Activated CD4-positive, alpha-beta T cell treated with anti-CD3 and anti-CD28 coated beads for 24 hours (primary cell): ENCODE results near the gene ITGAL.
"Not testable (repeated sequence)": the region's sequence is repeated elsewhere in the genome, so short reads cannot be mapped to it uniquely, and the experiment has no call there.

Experiments
- DNase-seq, 2 donors: peaks; one replicate each; pipeline ENCODE4 v3.0.0-alpha.2; 2020; ENCODE audit warnings: low read depth in 2 of 2

ITGAL gene

GRCh38 chr16:30472328-30472942 is at the start of gene ITGAL:
Gene ITGAL (plus strand): TSS chr16:30472742. CDS start chr16:30472838, 96 bp downstream.
- peak; percentile 69 to 72 for DNase-seq

DNA sequence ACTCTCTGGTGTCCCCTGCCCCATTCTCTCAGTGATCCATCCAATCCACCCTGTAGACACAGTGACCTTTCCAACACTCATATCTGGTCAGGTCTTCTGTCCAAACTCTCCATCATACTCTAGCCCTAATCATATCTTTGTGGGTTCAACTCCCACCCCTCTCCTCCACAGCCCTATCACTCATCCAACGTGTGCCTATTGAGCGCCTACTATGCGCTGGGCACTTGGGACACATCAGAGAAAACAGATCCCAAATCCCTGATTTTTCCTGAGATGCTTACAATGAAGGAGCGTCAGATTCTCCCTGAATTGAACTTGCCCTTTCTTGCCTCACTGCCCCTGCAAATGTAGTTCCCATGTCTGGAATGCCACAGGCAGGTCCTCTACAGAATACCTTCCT is 44.5 kb upstream of the ITGAL start:
- DNase-seq, result no peak

DNA sequence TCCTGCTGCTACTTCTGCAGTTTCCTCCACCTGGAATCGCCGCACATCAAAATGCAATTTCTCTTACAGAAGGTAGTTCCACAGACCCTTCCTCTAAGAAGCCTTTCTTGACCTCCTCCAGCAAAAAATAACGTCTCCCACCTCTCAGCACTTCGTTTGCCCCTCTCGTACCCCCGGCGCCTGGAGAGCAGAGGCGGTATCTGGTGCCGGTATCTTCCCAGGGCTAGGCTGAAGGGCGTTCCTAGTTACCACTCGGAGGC is 43.2 kb upstream of the ITGAL start:
- DNase-seq, result no peak

GRCh38 chr16:30429678-30430427 is 42.7 kb upstream of the ITGAL start, which contains the start of gene DCTPP1:
Gene DCTPP1 (minus strand): TSS chr16:30430030. CDS start chr16:30429980, 50 bp downstream.
- peak; percentile 93 to 96 for DNase-seq

- peak in 1 of 2 donors; percentile 16 for DNase-seq
Measured at GRCh38 chr16:30430428-30430970, 42.0 kb upstream of the ITGAL start.

GRCh38 chr16:30434852-30435251 is 37.7 kb upstream of the ITGAL start:
- peak in 1 of 2 donors; percentile 62 for DNase-seq

- no peak for DNase-seq
Measured at GRCh38 chr16:30437511-30438046, 35.0 kb upstream of the ITGAL start.

- DNase-seq, result no peak
Measured at GRCh38 chr16:30438835-30439234, 33.7 kb upstream of the ITGAL start.

DNA sequence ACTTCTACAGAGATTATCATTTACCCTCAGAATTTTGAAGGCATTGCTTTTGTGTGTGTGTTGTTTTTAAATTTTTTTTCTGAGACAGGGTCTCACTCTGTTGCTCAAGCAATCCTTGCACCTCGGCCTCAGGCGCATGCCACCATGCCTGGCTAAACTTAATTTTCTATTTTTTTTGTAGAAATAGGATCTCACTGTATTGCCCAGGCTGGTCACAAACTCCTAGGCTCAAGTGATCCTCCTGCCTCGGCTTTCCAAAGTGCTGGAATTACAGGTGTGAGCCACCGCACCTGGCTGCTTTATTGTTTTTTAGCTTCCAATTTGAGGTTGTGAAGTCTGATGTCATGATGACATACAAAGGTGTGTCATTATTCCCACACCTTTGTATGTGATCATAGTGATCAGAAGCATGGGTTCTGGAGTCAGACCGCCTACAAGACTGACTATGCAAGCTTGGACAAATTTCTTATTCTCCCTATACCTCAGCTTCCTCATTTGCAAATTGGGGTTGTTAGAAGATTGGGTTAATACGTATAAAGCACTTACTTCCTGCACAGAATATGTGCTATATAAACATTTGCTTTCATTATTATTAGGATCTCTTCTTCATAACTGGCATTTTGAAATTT is 32.7 kb upstream of the ITGAL start:
- DNase-seq, result no peak

DNA sequence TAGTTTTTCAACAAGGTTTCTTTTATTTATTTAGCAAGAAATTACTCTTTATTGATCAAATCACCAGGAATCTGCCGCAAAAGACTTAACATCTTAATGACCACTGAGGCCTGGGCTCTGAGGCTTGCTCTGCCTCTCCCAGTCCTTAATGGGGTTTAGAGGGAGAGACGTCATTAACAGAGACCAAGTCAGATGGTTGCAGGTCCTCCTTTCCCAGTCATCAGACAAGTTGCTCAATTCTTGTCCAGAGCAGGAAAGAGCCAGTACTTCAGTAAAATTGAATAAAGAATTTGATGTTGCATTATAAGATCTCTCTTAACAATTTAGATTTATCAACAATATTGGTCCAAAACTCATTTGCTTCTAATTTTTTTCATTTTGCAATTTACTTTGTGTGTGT is 28.9 kb upstream of the ITGAL start:
- no peak for DNase-seq

- no peak for DNase-seq
Measured at GRCh38 chr16:30444231-30445148, 28.1 kb upstream of the ITGAL start.

DNA sequence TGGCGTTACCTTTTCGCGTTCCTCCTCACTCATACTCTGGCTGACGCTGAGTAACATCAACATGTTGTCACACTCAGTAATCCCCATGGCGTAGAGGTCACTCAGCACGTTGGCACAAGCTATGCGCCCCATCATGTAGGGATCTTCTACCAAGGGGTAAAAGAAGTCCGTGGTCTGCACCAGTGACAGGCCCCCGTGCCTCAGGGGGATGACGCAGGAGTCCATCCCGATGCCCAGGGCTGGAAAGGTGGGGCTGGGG is 27.5 kb upstream of the ITGAL start:
- DNase-seq, result no peak

DNA sequence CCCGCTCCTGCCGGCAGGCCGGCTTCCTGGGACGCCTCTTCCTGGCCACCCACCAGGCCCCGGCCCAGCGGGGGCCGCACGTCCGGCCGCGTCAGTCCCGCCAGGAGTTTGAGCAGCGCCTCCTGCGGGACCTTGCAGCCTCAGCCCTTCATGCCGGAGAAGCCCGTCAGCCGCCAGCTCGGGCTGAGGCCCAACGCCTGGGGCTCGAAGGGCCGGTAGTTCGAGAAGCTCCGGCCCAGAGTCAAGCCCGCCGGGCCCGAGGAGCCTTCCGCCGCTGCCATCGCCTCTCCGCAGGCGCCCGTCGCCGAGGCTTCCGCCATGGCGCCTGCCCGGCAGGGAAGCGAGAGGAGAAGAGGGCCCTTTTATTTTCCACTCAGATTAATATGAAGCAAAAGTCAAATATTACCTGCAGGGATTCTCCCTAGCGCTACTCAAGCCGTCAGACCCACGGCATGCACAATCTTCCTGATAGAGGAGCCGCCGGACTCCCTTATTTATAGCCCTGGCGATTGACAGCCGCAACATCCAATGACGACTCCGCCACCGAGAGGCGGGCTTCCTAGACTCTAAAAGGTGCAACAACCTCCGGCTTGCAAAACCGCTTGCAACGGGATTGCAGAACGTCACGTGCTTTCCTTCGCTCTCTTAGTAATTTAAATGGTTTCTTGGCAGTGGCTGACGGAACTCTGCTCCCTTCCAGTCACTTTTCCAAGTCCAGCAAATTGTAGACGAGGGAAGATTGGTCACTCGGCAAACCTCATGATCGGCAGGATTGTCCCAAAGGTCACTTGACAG is 26.9 kb upstream of the ITGAL start, which contains the start of gene SEPHS2:
SEPHS2 (minus strand) TSS at position 467 of the 795 bp plus-strand sequence; CDS start at position 320, 147 bp downstream.
- DNase-seq, result peak; percentile 95 to 98

GRCh38 chr16:30446203-30446595 is 26.3 kb upstream of the ITGAL start:
- no peak for DNase-seq

DNA sequence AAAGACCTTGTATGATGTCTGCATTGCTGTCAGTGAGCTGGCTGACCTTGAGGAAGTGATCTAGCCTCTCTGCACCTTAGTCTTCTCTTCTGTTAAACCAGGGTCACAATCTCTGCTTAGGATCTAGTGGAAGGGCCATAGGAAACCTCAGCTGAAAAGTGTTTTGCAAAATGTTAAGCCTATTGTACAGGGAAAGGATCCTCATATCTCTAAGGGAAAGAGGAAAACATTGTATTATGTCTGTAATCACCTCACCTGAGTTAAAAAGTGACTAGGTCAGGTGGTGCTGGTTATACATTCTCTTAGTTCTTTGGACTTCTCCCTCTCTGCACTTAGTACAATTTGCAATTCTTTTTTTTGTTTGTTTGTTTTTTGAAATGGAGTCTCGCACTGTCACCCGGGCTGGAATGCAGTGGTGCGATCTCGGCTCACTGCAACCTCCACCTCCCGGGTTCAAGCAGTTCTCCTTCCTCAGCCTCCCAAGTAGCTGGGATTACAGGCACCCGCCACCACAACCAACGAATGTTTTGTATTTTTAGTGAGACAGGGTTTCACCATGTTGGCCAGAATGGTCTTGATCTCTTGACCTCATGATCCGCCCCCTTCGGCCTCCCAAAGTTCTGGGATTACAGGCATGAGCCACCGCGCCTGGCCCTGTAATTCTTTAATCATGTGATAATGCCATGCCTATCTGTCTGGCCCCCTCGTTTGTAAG is 24.9 kb upstream of the ITGAL start:
- no peak for DNase-seq

GRCh38 chr16:30449116-30449435 is 23.5 kb upstream of the ITGAL start:
- DNase-seq, result no peak

DNA sequence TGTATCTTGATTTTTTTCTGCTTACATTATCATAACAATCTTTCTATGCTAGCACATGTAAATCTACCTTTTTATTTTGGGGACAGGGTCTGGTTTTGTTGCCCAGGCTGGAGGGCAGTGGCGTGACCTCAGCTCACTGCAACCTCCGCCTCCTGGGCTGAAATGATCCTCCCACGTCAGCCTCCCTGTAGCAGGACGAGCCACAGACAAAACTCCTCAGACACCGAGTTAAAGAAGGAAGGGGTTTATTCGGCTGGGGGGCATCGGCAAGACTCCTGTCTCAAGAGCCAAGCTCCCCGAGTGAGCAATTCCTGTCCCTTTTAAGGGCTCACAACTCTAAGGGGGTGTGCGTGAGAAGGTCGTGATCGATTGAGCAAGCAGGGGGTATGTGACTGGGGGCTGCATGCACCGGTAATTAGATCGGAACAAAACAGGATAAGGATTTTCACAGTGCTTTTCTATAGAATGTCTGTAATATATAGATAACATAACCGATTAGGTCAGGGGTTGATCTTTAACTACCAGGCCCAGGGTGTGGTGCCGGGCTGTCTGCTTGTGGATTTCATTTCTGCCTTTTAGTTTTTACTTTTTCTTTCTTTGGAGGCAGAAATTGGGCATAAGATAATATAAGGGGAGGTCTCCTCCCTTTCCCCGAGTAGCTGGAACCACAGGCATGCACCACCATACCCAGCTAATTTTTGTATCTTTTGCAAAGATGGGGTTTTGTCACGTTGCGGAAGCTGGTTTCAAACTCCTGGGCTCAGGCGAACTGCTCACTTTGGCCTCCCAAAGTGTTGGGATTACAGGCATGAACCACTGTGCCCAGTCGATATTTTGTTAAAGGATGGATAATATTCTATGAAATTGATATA is 19.6 kb upstream of the ITGAL start:
- not testable (repeated sequence) for DNase-seq

- DNase-seq, result no peak
Measured at GRCh38 chr16:30456302-30456701, 16.2 kb upstream of the ITGAL start.

- no peak for DNase-seq
Measured at GRCh38 chr16:30457256-30457655, 15.3 kb upstream of the ITGAL start.
